Left kidney (tissue), 2 donors: Measurements from ENCODE around the gene FGD6. TPM values are rescaled to one million over a fixed set of nuclear protein-coding genes. Genes with fewer than 3 reads are reported as not detected.
A peak's percentile ranks its signal among the peaks of the same experiment; 100 is the strongest.
"Not testable (repeated sequence)": the region's sequence is repeated elsewhere in the genome, so short reads cannot be mapped to it uniquely, and the experiment has no call there.

Experiments used
- DNase-seq: peaks from one replicate; pipeline ENCODE4 v3.0.0-alpha.2; 2013
- polyA plus RNA-seq: library from polyadenylated mRNA; unstranded; fragments of 120-200 nt; gene quantifications from one replicate; pipeline ENCODE4 v1.2.1, GENCODE V29; 2013; ENCODE audit not compliant: insufficient read length

The FGD6 gene
- polyA plus RNA-seq, 1 donor, result 13.9 TPM

DNA sequence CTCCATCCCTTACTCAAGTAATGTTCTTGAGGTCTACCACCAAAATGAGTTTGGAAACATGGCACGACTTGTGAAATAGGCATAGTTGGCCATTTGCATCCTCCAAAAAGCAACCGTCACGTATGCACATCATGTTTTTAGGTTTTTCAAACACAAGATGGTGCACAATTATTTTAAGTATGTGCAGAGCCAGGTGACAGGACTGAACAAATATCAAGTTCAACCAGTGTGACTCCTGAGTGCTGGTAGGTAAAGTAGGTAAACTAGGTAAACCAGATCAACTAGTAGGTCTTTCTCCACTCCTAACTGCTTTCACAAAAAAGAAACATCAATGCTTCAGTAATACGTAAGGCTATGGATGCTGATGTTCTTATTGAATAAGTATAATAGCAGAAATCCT, 39.1 kb downstream of the FGD6 start:
- no peak for DNase-seq

DNA sequence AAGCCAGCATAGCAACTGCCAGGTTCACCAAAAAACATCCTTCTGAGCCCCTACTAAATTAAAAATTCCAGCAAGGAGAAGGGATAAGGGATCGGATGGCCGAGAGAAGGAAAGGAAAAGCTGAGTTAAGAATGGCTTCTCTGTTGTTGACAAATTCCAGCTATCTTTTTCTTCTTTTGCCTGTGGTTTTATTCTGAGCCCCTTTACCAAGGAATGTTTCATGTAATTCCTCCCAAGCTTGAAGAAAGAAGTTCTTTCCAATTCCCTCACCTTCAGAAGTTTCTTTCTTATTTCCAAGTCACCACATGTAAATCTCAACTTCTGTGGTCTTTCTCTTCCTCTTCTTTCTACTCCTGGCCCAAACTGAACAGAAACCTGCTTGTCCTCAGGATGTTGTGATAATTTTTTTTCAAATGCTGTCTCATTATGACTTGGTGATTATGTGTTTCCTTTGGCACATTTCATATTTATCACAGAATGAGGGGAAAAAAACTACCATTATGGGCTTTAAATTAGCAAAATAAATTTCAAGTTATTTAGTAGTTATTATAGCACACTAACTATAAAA, 40.0 kb downstream of the FGD6 start:
- DNase-seq, result no peak

- peak; percentile 36 for DNase-seq
Measured at GRCh38 chr12:95173392-95174251, 43.6 kb downstream of the FGD6 start.

GRCh38 chr12:95169368-95169767, 47.9 kb downstream of the FGD6 start:
- no peak for DNase-seq

- DNase-seq, result no peak
Measured at GRCh38 chr12:95168746-95169145, 48.5 kb downstream of the FGD6 start.

DNA sequence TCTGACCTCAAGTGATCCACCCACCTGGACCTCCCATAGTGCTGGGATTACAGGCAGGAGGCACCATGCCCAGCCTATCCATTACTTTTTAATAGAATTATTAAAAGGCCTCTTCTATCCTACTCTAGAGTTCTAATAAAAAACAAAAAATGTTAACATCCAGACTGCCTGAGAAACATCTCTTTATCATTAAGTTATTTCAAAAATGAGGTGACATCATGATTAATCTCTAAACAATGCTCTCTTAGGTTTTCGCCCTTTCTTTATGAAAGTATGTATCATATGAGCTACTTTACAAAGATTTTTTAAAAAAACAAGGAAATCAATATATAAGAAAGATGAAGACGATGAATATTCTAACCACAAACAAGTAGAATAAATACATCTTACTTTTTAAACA, 52.6 kb downstream of the FGD6 start:
- DNase-seq, result no peak

DNA sequence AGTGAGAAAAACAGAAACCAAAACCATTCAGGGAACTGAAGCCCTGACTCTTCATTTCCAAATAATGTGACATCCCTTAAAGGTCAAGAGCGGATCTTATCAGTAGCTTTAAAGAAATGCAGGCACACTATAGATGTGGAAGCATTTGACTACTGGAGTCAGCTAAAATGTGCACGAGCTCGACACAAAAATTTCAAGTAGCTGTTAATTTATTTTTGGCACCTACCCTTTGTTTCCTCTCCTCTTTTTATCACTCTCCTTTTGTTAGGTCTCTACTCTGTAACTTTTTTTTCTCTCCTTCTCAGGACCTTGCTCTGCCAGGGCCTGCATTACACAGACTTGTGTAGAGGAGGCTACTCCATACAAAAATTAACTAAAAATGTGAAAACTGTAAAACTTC, 58.3 kb downstream of the FGD6 start:
- DNase-seq, result no peak

DNA sequence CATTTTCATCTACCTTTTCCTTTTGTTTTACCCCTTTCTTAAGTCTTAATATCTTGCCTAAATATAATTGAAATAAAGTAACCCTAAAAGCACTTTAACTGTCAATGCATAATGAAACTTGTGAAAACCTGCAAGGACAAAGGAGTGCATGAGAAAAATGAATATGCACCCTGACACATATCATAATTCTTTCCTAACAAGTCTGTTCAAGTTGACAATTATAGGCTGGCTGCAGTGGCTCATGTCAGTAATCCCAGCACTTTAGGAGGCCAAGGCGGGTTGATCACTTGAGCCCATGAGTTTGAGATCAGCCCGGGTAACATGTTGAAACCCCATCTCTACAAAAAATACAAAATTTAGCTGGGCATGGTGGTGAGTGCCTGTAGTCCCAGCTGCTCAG, 65.4 kb downstream of the FGD6 start:
- DNase-seq, result no peak

- DNase-seq, result no peak
Measured at GRCh38 chr12:95151406-95151805, 65.9 kb downstream of the FGD6 start.

- no peak for DNase-seq
Measured at GRCh38 chr12:95150501-95150900, 66.8 kb downstream of the FGD6 start.

DNA sequence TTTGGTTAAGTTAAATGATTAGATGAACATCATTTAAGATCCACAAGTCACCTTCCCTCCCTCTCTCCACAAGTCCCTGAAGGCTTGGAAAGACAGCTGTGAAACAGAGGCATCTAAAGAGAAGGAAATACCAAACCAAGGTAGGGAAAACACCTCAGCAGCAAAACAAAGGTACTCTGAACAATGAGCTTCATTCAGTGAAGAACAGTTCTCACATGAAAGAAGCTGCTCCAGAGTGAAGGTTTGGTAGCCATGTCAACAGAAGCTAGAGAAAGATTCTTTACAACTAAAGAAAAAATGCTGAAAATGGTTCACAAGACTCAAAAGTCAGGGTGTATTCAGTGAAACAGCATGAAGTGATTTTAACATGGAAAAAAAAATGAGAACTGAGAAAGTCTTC, 69.4 kb downstream of the FGD6 start:
- no peak for DNase-seq

GRCh38 chr12:95146769-95147168, 70.5 kb downstream of the FGD6 start:
- no peak for DNase-seq

- DNase-seq, result no peak
Measured at GRCh38 chr12:95143621-95144205, 73.6 kb downstream of the FGD6 start.

DNA sequence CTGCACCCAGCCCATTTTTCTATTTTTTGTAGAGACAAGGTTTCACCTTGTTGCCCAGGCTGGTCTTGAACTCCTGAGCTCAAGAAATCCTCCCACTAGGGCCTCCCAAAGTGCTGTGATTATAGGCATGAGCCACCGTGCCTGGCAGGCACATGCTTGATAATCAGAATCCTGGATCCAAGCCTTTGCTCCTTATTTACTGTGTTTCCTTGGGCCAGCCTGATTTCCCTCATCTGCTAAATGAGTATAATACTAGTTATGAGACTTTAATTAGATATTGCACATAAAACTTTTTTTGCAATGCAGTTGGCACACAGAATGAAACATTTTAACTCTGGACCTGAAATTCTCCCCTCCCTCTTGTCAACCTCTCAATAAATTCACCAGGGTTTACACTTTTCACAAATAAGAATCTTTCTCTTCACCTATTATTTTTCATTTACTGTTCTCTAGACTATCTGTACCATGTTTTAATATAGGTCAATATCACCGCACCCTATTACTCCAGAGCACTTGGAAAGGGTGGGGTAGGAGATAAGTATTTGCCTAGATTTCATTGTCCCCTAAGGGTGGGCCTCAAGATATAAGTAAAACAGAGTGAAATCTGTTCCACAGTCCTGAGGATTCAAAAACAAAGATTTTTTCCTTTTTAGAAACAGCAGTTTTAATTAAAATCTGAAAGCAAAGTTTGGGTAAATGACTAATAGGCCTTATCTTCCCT, 74.7 kb downstream of the FGD6 start:
- DNase-seq, result no peak

GRCh38 chr12:95141310-95141709, 76.0 kb downstream of the FGD6 start:
- no peak for DNase-seq

GRCh38 chr12:95138031-95138430, 79.2 kb downstream of the FGD6 start:
- not testable (repeated sequence) for DNase-seq

GRCh38 chr12:95136598-95136997, 80.7 kb downstream of the FGD6 start:
- DNase-seq, result no peak

GRCh38 chr12:95134085-95134484, 83.2 kb downstream of the FGD6 start:
- DNase-seq, result no peak

- DNase-seq, result no peak
Measured at GRCh38 chr12:95131589-95132340, 85.5 kb downstream of the FGD6 start.

- no peak for DNase-seq
Measured at GRCh38 chr12:95130096-95130495, 87.2 kb downstream of the FGD6 start.

- DNase-seq, result no peak
Measured at GRCh38 chr12:95129115-95129514, 88.2 kb downstream of the FGD6 start.

- no peak for DNase-seq
Measured at GRCh38 chr12:95126736-95127135, 90.5 kb downstream of the FGD6 start.
